Ascending aorta (tissue), 2 donors: ENCODE results near the gene TBC1D3B. TPM values are rescaled to one million over a fixed set of nuclear protein-coding genes. Genes with fewer than 3 reads are reported as not detected.
A peak's percentile ranks its signal among the peaks of the same experiment; 100 is the strongest.
"Not testable (repeated sequence)": the region's sequence is repeated elsewhere in the genome, so short reads cannot be mapped to it uniquely, and the experiment has no call there.

Experiments used
- DNase-seq, 2 donors: peaks; one replicate each; pipeline ENCODE4 v3.0.0-alpha.2; 2019; ENCODE audit warnings: low spot score in 2 of 2
- H3K27ac ChIP-seq, 2 donors: fragments of 200-600 bp; sonication (generic); one replicate each; pipeline ENCODE4 v1.5.1; 2016 to 2017; ENCODE audit warnings: mild to moderate bottlenecking in 1 of 2
- H3K27me3 ChIP-seq: fragments of 200-600 bp; sonication (generic); one replicate; pipeline ENCODE4 v1.5.1; 2017
- H3K36me3 ChIP-seq, 2 donors: fragments of 200-600 bp; sonication (generic); one replicate each; pipeline ENCODE4 v1.5.1; 2016
- H3K4me1 ChIP-seq, 2 donors: fragments of 200-600 bp; sonication (generic); one replicate each; pipeline ENCODE4 v1.5.1; 2016 to 2017; ENCODE audit warnings: mild to moderate bottlenecking in 1 of 2
- H3K4me3 ChIP-seq, 2 donors: fragments of 200-600 bp; sonication (generic); one replicate each; pipeline ENCODE4 v1.5.1; 2016 to 2017; ENCODE audit warnings: mild to moderate bottlenecking in 1 of 2
- H3K9me3 ChIP-seq, 2 donors: fragments of 200-600 bp; sonication (generic); one replicate each; pipeline ENCODE4 v1.5.1; 2016
- CTCF ChIP-seq, 3 experiments: fragments of 200-600 bp in 2 of 3; fragments of 450-650 bp in 1 of 3; sonication (generic) in 2 of 3; IDR thresholded peaks; one replicate each; pipeline ENCODE4 v1.5.1; 2016 to 2019; ENCODE audit warnings: antibody characterized with exemption in 3 of 3, mild to moderate bottlenecking in 1 of 3, moderate library complexity in 1 of 3
- intact Hi-C: fragments of 100-400 bp; cut with DNase I; formaldehyde crosslinking; loops from one replicate; pipeline ENCODE4 v1.15.1; 2023
- total RNA-seq: library from RNA; depleted of rRNA; stranded (reverse); fragments of >200 nt; gene quantifications from one replicate; pipeline ENCODE4 v1.1.0, GENCODE V29; 2016

TBC1D3B gene
- total RNA-seq, 1 donor from 2014 or later = not detected

GRCh38 chr17:36188891-36189306, 12.5 kb upstream of the TBC1D3B start:
- H3K36me3 ChIP-seq = no peaks in the 10 kb centered on the region
- intact Hi-C loops = no loop called here
- H3K9me3 ChIP-seq = no peaks in the 10 kb centered on the region
- H3K4me1 ChIP-seq = no peaks in the 10 kb centered on the region
- DNase-seq = peak; percentile 71 to 80
- peak overlapping the region in 1 of 2 donors; percentile 25 for H3K27ac ChIP-seq
- H3K27me3 ChIP-seq = no peaks in the 10 kb centered on the region
- no peak overlapping the region for H3K4me3 ChIP-seq
- no peak for TF ChIP-seq CTCF (IDR thresholded peaks at IDR 0.05)

- peak overlapping the region in 1 of 2 donors; percentile 25 for H3K27ac ChIP-seq
Measured at GRCh38 chr17:36187943-36188665, 11.7 kb upstream of the TBC1D3B start.

DNA sequence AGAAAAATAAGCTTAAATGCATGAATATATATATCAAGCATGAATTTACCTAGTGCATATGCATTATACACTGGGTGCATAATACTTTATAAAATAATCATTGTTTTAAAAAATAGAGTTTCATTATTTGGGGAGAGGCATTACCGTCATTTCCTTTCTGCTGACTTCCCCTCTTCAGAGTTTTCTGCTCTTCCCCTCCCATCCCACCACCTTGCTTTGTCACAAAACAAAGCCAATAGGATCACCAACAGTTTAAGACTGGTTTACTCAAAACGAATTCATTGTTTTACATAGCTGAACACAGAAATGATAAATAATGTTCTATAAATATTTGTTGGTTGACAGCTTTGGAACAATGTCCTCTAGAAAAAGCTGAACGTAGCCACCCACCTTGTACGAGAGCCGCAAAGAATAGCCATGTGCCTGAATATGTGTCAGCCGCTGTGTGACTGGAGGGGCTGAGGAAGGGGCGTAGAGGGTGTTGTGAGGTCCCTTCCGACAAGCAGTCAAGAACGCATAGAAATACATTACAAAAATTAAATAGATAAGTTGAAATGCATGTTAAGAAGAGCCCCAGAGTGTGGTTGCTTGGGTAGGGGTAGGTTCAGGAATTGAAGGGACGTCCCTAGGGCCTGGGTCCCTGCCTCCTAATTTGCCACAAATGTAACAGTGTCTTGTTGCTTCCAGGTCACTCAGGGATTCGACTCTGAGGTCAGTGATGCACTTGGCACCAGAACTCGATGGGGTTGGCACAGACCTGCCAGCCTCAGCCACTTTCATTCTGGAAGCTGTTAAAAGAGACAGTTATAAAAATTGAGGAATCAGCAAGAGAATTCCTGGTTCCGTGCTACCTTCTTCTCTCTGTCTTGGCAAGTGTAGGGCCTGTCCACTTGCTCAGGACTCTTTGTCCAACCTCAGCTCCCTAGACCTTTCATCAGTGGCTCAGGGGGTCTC, 10.7 kb upstream of the TBC1D3B start:
- intact Hi-C loops, H3K27ac ChIP-seq: not testable (repeated sequence)

More at GRCh38 chr17:36187943-36188665, 11.7 kb upstream of the TBC1D3B start:
- H3K27me3 ChIP-seq, H3K4me1 ChIP-seq, H3K4me3 ChIP-seq, DNase-seq, H3K9me3 ChIP-seq, intact Hi-C loops, H3K36me3 ChIP-seq: not testable (repeated sequence)

GRCh38 chr17:36185416-36185815, 9.0 kb upstream of the TBC1D3B start:
- Histone ChIP-seq H3K4me3 (no peak overlapping the region), H3K36me3 (no peaks in the 10 kb centered on the region), H3K27ac (no peak overlapping the region), H3K9me3 (no peaks in the 10 kb centered on the region), H3K4me1 (peaks cover 0 to 3% of the 10 kb centered on the region in 2 donors), H3K27me3 (no peaks in the 10 kb centered on the region)
- intact Hi-C loops = no loop called here
- no peak for DNase-seq
- no peak for TF ChIP-seq CTCF (IDR thresholded peaks at IDR 0.05)

More for the DNA sequence above, 10.7 kb upstream of the TBC1D3B start:
- not testable (repeated sequence) for H3K9me3 ChIP-seq, H3K4me1 ChIP-seq, H3K27me3 ChIP-seq, H3K4me3 ChIP-seq, DNase-seq, H3K36me3 ChIP-seq

- intact Hi-C loops = no loop called here
- peak overlapping the region in 1 of 2 donors; percentile 59 for H3K4me3 ChIP-seq
- peak overlapping the region in 1 of 2 donors; percentile 35 for H3K27ac ChIP-seq
- DNase-seq = no peak
- H3K36me3 ChIP-seq = no peaks in the 10 kb centered on the region
- peaks cover 0 to 3% of the 10 kb centered on the region in 2 donors for H3K4me1 ChIP-seq
- no peaks in the 10 kb centered on the region for H3K27me3 ChIP-seq
- H3K9me3 ChIP-seq = no peaks in the 10 kb centered on the region
- TF ChIP-seq CTCF (IDR thresholded peaks at IDR 0.05) = no peak
Measured at GRCh38 chr17:36184023-36184765, 7.8 kb upstream of the TBC1D3B start.
